Panc1 (cell line): Measurements from ENCODE around the gene CIAPIN1. TPM values are rescaled to one million over a fixed set of nuclear protein-coding genes. Genes with fewer than 3 reads are reported as not detected.

Experiments used
- ATAC-seq: fragments of 200-7000 bp; cut with Tn5 transposase; 2 replicates; pipeline ENCODE4 v1.9.1; 2020; ENCODE audit warnings: mild to moderate bottlenecking, moderate library complexity
- BruUV-seq: library from RNA; stranded (reverse); fragments of 400-500 nt; replicated peaks from 2 replicates; lab custom pipeline; 2021; lab: Mats Ljungman, UMichigan
- CTCF ChIA-PET: fragments of 300-600 bp; sonication (Branson Sonifier 250); formaldehyde crosslinking; loops from one replicate; lab custom pipeline; 2022; ENCODE audit warnings: antibody characterized with exemption; lab: Charles Lee
- POLR2A ChIA-PET: fragments of 300-600 bp; sonication (Branson Sonifier 250); formaldehyde crosslinking; loops from one replicate; lab custom pipeline; 2022; ENCODE audit warnings: antibody characterized with exemption; lab: Charles Lee
- DNase-seq: peaks from one replicate; pipeline ENCODE4 v3.0.0-alpha.2; 2010; ENCODE audit warnings: low read depth, low spot score
- H3K27ac ChIP-seq: 2 replicates; pipeline ENCODE4 v1.5.1; 2011; ENCODE audit warnings: mild to moderate bottlenecking, low read length, inconsistent platforms
- H3K27me3 ChIP-seq: fragments of 200-500 bp; sonication (Bioruptor generic); 2 replicates; pipeline ENCODE4 v1.6.0; 2014; ENCODE audit warnings: low read length, inconsistent platforms; ENCODE audit not compliant: control insufficient read depth, insufficient read depth
- H3K36me3 ChIP-seq: fragments of 200-500 bp; sonication (Bioruptor generic); 2 replicates; pipeline ENCODE4 v1.5.1; 2014; ENCODE audit warnings: inconsistent platforms, mild to moderate bottlenecking, low read length, moderate library complexity; ENCODE audit not compliant: control insufficient read depth, insufficient read depth
- H3K4me1 ChIP-seq: 2 replicates; pipeline ENCODE4 v1.5.1; 2011; ENCODE audit warnings: inconsistent platforms, mild to moderate bottlenecking, low read length, moderate library complexity; ENCODE audit not compliant: control insufficient read depth, insufficient read depth
- H3K4me3 ChIP-seq, 2 experiments: 2 replicates each; pipeline ENCODE4 v1.5.1; 2011 to 2012; ENCODE audit warnings: low read depth in 2 of 2, low read length in 2 of 2, mild to moderate bottlenecking in 2 of 2, inconsistent platforms in 1 of 2, moderate library complexity in 1 of 2
- H3K9me3 ChIP-seq: fragments of 200-500 bp; sonication (Bioruptor generic); 2 replicates; pipeline ENCODE4 v1.5.1; 2014; ENCODE audit warnings: low read depth, mild to moderate bottlenecking, inconsistent platforms, low read length, moderate library complexity; ENCODE audit not compliant: control insufficient read depth, insufficient read depth
- CTCF ChIP-seq: fragments of 450-650 bp; IDR thresholded peaks from 2 replicates; pipeline ENCODE4 v1.5.1; 2017; ENCODE audit warnings: mild to moderate bottlenecking
- POLR2AphosphoS5 ChIP-seq: IDR thresholded peaks from 2 replicates; pipeline ENCODE4 v1.6.1; 2012; ENCODE audit warnings: mild to moderate bottlenecking, low read depth, low read length, moderate library complexity
- REST ChIP-seq, 2 experiments: IDR thresholded peaks; 2 replicates each; pipeline ENCODE4 v1.6.1; 2011 to 2012; ENCODE audit warnings: low read depth in 2 of 2, control low read depth in 1 of 2, low read length in 1 of 2, mild to moderate bottlenecking in 1 of 2, moderate library complexity in 1 of 2; ENCODE audit not compliant: insufficient read depth in 1 of 2
- SIN3A ChIP-seq: IDR thresholded peaks from 2 replicates; pipeline ENCODE4 v1.6.1; 2012; ENCODE audit warnings: low read depth, mild to moderate bottlenecking, low read length, moderate library complexity, borderline replicate concordance; ENCODE audit not compliant: insufficient read depth
- TCF7L2 ChIP-seq: IDR thresholded peaks from 2 replicates; pipeline ENCODE4 v1.6.1; 2011; ENCODE audit warnings: mild to moderate bottlenecking, low read depth, low read length, inconsistent platforms
- in situ Hi-C: cut with HindIII; loops from 2 replicates; pipeline ENCODE4 v1.10.0; 2016; ENCODE audit warnings: low sequenced_read_pairs, low pct_unique_long_range_greater_than_20kb
- intact Hi-C: fragments of 100-400 bp; cut with micrococcal nuclease; formaldehyde crosslinking; loops from one replicate; pipeline ENCODE4 v1.10.0; 2022; ENCODE audit not compliant: unreplicated experiment
- total RNA-seq: library from RNA; stranded (reverse); gene quantifications from one replicate; pipeline ENCODE4 v1.2.1, GENCODE V29; 2021; ENCODE audit not compliant: unreplicated experiment

CIAPIN1 gene
- total RNA-seq, 1 experiment from 2014 or later: 64.0 TPM

- ChIA-PET POLR2A (no interaction called here), CTCF (no interaction called here)
- no peaks in the 10 kb centered on the region for H3K9me3 ChIP-seq
- H3K4me1 ChIP-seq: peaks cover 7% of the 10 kb centered on the region; the same call in 1 of the 2 replicates
- H3K27me3 ChIP-seq: no peaks in the 10 kb centered on the region
- no peak for TF ChIP-seq SIN3A
- TF ChIP-seq CTCF: no peak
- TF ChIP-seq TCF7L2: no peak
- no peak for TF ChIP-seq POLR2AphosphoS5
- no peak for TF ChIP-seq REST (IDR thresholded peaks at IDR 0.05; ENCODE audit: insufficient read depth in 1 of 2, low read depth in 2 of 2, low read length in 1 of 2)
- no peak overlapping the region for H3K27ac ChIP-seq
- in situ Hi-C loops (no loop called here), intact Hi-C loops (no loop called here)
- ATAC-seq (no peak), DNase-seq (no peak)
- peaks cover 2% of the 10 kb centered on the region for H3K36me3 ChIP-seq
- no peak overlapping the region for H3K4me3 ChIP-seq
- no TSS peak for BruUV-seq
Measured at GRCh38 chr16:57470711-57471110, 23.5 kb upstream of the CIAPIN1 start.

GRCh38 chr16:57469917-57470470 is 22.8 kb upstream of the CIAPIN1 start:
- TF ChIP-seq POLR2AphosphoS5 (no peak), REST (IDR thresholded peaks at IDR 0.05; ENCODE audit: insufficient read depth in 1 of 2, low read depth in 2 of 2, low read length in 1 of 2) (no peak), SIN3A (no peak), TCF7L2 (no peak), CTCF (no peak)
- peaks cover 2% of the 10 kb centered on the region for H3K36me3 ChIP-seq
- H3K27ac ChIP-seq: no peak overlapping the region
- intact Hi-C loops (loop anchor here (10.0 kb wide), 1 partner anchor 45 kb away; no protein-coding TSS in a partner anchor), in situ Hi-C loops (no loop called here)
- DNase-seq (no peak), ATAC-seq (no peak)
- no peaks in the 10 kb centered on the region for H3K27me3 ChIP-seq
- ChIA-PET CTCF (no interaction called here), POLR2A (no interaction called here)
- peaks cover 7% of the 10 kb centered on the region; the same call in 1 of the 2 replicates for H3K4me1 ChIP-seq
- no TSS peak for BruUV-seq
- H3K9me3 ChIP-seq: no peaks in the 10 kb centered on the region
- H3K4me3 ChIP-seq: no peak overlapping the region
